Fibroblast of skin of right biceps (primary cell): ENCODE results near the gene SH3PXD2B.

ENCODE experiments used
- DNase-seq: peaks from one replicate; pipeline ENCODE4 v3.0.0-alpha.2; 2013

Gene SH3PXD2B

DNA sequence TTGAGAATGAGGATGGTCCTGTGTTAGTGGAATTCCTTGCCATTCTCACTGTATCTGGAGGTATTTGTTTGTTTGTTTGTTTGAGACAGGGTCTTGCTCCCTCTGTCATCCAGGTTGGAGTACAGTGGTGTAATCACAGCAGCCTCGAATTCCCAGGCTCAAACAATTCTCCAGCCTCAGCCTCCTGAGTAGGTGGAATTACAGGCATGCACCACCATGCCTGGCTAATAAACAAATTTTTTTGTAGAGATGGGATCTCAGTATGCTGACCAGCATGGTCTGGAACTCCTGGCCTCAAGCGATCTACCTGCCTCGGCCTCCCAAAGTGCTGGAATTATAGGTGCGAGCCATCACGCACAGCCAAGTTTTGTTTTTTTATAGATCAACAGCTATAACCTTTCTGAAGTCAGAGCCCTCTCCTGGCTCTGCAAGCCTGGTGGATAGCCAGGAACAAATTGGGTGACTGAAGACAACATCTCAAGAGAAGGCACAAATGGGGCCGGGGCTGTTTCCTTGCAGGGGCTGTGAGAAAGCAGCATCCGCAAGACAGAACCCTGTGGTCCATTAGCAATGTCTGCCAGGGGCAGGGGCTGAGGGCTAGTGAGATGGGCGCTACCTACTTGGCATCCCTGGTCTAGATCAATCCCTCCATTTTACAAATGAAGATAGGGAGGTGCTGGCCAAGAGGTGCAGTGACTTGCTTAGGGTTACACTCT, 18.8 kb downstream of the SH3PXD2B start:
- no peak for DNase-seq

DNA sequence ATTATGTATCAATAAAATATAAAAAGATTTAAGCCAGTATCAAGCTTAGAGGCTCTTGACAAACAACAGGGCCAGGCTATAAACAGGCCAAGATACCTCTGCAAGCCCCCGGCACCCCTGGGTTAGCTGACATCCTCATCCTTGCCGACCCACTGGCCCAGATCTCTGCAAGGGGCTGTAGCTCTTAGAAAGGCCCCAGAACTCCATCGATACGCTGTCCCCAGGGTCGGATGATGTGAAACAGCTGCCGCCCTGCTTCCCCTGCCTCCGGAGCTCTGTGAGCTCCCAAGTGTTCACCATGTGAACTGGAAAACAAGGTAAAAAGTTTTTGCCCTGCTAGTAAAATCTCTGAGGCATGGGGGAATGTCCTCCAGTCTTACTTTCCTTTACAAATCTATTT, 20.1 kb downstream of the SH3PXD2B start:
- DNase-seq: no peak

DNA sequence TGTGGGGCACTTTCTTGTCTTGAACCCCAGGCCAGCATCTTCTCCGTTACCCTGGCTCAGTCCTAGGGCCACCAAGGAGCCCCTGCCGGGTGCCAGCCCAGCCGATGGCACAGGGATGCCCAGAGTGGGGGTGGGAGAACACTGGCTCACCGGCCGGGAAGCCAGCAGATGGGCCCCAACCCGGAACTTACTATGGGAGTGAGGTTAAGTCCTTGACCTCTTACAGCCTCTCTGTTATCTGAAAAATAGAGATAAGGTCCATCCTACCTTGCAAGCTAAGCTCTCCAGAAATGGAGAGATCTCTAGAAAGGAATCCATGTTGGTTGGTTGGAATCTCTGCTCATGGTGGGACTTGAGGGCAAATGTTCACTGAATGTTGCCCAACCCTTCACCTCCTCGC, 20.8 kb downstream of the SH3PXD2B start:
- no peak for DNase-seq

DNA sequence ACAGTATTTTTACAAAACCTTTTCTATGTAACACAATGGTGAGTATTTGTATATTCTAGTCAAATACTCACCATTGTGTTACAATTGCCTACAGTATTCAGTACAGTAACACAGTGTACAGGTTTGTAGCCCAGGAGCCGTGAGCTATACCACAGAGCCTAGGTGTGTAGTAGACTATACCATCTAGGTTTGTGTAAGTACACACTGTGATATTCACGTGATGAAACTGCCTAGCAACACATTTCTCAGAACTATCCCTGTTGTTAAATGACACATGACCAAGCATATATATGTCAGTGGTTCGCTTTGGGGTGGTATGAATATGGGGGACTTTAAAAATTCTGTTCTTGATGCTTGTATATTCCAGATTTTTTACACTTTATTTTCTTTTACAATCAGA, 21.3 kb downstream of the SH3PXD2B start:
- DNase-seq: no peak

DNA sequence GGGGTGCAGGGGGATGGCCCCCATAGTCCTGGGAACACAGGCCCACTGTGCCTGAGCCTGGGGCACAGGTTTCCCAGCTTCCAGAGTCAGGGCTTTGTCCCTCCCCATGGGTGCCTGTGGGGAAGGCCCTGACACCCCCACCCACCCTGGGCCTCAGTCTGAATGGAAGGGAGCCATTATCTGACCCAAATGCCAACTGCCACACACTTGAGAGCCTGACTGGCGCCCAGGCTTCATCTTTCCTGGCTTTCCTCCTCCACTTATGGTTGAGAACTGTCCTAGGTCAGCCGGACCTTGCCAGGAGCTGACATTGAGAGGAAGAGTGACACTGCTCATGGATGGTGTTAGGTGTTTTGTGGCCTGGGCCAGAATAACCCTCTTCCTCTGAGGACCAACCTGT, 24.0 kb downstream of the SH3PXD2B start:
- DNase-seq: no peak

DNA sequence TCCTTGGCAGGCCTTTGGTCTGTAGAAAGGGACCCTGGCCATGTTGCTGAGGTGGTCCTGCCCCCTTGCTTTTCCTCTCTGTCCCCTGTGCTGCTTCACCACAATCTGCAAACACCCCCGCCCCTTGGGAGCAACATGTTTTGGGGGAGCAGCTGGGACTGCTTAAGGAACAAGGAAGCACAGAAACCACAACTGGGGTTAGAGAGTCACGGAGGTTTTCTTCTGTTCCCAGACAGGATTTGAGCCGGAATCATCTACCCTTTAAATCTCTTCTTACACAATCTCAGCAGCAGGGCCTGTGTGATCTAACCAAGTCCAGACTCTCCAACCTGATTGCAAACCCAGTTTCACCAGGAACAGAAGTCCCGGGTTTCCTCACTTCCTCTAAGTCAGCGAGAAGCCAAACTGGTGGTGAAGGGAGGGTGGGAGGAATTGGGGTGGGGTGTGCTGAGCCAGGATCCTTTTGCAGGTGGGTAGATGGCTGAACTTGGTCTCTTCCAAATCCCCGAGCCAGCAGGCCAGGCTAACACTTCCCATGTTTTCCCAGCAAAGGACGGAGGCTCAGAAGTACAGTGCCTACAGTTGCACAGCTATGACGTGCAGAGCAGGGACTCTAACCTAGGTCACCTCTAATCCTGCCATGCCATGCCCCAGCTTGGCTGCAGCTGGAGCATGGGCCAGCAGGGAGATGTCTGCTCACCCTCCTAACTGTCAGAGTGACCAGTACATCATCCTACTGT, 25.0 kb downstream of the SH3PXD2B start:
- peak; percentile 76 for DNase-seq

DNA sequence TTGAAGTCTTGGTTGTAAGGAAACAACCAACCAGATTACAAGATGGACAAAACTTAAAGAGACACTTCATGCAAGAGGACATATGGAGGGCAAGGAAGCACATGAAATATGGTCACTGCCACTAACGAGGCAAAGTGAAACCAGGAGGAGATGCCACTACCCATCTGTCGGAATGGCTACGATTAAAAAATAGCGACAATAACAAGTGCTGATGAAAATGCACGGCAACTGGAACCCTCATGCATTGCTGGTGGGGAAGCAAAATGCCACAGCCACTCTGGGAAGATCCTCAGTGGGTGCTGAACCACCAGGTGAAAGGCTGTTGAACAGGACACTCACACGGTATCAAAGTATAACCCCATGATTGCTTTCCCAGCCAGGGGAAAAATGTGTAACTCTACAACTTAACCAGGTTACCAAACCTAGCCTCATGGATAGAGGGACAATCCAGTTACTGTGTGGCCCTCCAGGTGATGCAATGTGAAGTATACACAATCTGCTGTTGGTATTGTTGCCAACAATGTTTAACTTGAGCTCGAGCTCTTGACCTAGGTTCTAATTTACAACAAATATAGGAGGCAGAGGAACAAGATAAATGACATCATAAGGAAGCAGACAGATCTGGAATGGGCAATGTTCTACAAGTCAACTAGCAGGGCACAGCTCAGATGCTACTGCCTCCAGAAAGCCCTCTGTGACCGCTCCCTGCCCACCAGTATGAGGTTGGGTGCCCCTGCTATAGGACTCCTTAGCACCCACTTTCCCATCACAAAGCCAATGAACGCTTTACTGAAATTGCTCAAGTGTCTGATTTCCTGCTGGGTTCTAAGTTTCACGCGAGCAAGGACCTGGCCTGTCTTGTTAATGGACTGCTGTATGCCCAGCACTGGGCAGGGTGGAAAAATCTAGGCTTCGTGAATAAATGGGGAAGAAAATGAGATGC, 25.8 kb downstream of the SH3PXD2B start:
- no peak for DNase-seq

DNA sequence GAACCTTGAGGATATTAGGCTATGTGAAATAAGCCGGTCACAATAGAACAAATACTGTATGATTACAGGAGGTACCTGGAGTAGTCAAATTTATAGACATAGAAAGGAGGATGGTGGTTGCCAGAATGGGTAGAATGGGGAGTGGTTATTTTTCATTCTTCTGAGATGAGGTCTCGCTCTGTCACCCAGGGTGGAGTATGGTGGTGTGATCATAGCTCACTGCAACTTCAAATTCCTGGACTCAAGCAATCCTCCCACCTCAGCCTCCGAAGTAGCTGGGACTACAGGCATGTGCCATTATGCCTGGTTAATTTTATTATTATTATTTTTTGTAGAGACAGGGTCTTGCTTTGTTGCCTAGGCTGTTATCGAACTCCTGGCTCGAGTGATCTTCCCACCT, 27.1 kb downstream of the SH3PXD2B start:
- no peak for DNase-seq

DNA sequence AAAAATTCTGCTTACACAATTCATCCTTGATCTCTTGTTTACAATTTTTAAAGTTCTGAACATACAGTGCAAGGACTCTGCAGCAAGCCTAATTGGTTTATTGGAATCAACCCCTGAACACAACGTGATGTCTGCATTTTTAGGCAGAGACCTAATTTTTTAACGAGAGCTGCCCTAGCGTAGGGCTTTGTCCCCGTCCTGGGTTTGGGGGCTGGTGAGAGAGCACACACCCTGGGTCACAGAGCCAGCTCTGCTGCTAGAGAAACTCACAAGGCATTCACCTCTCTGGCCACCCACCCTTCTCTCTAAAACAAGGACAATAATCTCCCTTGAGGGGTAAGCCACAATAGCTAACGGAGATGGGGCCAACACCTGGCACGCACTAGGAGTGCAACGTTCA, 28.2 kb downstream of the SH3PXD2B start:
- DNase-seq: no peak

DNA sequence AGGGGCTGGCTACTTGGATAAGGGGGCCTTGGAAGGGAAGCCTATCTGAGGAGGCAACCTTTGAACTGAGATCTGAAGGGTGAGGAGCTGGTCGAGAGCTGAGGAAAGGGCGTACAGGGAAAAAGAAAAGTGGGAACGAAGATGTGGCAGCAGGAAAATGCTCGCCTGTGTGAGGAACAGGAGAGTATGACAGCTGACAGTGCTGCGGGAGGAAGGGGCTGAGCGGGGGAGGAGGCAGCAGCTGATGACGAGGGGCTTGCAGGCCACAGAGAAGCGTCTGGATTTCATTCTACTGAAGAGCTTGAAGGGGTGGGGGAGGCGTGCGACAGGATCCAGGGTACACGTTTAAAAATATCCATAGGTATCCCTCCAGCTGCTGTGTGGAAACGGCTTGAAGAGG, 28.9 kb downstream of the SH3PXD2B start:
- DNase-seq: no peak

DNA sequence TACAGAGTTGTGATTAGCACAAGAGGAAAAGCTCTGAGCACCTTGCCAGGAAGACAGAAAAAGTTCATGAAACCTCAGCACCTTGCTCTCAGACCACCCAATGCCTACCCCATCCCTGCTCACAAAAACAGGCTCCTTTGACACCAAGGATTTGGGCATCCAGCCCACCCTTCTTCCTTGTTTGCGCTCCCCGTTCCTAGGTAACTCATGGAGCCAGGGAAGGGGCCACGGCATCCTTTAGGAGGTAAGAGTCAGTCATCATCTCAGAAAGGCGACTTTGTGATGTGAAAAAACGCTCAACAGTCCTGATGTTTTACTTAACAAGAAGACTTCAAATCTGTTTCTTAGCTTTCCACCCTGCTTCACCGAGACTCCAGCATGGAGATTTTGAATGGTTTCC, 29.5 kb downstream of the SH3PXD2B start:
- no peak for DNase-seq

DNA sequence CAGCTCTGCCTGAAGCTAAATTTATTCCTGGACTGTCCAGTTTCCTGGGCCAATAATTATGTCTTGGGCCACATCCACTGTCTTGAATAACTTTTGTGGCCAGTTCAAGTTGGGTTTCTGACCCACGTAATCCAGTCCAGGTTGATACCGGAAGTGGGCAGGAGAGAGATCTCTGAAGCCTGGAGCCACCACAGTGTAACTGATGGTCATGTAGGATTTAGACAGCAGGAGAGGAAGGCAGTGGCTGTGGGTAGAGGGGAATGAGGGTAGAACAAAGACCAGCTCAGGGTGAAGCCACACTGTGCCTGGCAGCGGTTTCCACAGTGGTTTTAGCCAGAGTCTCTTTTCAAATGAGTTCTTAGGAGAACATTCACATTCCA, 30.2 kb downstream of the SH3PXD2B start:
- no peak for DNase-seq

DNA sequence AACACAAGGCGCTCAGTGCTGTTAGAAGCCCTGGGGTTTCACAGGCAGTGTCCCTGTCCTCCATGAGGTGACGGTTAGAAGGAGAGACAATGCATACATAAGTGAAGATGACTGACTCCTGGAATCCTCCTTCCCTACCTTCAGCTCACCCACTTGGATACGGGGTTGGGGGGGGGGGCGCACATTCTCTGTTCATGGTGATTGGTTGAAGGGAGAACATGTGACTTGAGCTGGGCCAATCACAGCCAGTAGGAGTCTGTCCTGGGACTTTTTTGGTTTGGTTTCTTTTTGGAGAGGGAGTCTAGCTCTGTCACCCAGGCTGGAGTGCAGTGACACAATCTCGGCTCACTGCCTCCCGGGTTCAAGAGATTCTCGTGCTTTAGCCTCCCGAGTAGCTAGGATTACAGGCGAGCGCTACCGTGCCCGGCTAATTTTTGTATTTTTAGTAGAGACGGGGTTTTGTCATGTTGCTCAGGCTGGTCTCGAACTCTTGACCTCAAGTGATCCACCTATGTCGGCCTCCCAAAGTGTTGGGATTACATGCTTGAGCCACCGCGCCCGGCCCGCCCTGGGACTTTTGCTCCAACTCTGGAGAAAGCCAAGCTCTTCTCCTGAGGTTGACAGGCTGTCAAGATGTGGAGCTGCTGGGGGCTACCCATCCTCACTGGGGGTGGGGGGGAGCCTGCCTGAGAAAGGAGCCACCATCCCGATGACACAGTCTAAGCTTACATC, 30.8 kb downstream of the SH3PXD2B start:
- no peak for DNase-seq

DNA sequence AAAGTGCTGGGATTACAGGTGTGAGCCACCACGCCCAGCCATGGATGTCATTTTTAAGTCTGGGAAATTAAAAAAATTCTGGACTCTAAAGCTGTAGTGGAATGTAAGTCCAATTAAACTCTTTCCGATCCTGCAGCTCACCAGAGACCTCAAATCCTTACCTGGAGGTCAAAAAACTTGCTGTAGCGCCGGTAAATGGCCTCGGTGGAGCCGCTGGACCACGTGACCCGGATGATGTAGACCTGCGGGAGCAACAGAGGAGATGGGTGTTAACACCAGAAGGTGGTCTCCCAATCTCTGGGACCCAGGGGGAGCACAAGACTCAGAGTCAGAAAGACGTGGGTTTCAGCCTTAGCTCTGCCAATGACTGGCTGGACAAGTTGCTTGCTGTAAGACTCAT, 32.1 kb downstream of the SH3PXD2B start:
- DNase-seq: no peak

DNA sequence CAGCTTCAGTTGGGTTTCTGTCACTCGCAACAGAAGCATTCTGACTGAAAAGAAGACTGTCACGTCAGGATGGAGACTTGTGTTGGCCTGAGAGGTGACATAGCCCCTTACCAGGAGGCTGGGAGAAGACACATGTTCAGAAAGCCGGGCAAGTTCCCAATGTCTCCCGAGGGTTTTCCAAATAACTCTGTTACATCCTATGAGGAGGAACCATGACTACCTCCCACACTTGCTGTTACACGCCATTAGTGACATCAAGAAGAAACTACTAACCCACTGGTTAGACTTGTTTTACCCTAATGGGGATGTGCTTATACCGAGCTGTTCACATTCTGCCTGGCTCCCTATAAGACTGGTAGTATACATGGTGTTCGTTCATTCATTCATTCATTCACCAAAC, 33.3 kb downstream of the SH3PXD2B start:
- DNase-seq: no peak

DNA sequence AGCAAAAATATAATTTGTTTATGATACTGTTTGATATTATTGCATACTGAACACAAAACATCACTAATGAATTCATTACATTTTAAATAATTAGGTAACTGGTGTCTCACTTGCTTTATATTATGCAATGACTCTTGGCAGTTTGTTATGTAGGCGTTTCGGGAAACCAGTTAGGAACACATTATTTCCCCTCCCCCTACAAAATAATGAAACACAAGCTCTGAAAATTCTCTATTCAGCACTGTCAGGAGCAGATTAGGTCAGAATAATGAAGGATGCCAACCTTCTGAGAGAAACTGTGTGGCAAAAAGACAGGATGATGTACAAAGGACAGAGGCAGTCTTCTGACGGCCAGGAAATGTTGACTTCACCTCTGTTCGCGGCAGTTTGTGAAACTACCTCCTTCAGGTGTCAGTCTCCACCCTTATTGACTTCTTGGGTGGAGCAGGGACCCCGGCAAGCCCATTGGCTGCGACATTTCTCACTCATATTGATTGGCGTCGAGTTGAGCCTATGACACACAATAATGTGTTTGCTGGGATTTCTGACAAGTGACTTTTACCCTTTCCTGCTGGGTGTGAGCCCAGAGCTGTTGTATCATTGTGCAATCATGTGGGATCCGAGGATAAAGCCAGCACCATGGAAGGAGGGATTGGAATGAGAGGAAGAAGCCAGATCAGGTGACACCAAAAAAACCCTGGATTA, 33.9 kb downstream of the SH3PXD2B start:
- peak; percentile 98 for DNase-seq

DNA sequence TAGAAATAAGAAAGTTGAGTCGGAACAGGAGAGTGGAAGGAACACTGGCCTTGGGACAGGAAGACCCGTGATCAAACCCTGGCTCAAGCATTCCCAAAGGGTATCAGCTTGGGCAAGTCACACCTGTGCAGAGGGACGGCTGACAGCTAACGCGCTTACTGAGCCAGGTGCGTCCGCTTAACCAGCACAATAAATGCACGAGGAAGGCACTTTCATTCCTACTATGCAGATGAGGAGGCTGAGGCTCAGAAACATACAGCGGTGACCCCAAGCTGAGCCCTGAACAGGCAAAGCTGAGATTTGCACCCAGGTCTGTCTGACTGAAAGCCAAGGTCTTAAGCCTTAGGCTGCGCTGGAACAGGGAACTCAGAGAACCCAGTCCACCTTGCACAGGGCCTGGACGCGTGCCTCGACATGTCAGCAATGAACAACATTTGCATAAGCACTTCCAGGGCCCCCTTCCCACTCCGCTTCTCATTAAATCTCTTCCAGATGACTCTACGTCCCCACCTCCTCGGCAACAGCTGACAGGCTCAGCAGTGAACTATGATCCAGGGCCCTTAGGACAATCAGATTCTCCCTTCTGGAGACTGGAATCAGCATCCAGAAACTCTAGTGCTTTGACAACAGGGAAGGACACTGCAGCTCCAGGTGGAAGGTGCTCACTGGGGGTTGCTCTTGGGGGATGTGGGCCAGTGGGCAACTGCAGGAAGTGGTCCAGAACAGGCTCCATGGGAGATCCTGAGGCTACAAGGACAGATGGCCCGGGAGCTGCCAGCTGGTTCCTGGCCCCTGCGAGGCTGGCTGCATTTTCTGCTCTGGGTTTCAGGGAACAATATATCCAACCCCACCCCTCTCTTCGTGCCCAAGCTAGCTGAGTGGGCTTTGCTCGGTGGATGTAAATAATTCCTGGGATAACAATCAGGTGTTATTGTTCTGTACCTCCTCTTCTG, 35.2 kb downstream of the SH3PXD2B start:
- DNase-seq: no peak

DNA sequence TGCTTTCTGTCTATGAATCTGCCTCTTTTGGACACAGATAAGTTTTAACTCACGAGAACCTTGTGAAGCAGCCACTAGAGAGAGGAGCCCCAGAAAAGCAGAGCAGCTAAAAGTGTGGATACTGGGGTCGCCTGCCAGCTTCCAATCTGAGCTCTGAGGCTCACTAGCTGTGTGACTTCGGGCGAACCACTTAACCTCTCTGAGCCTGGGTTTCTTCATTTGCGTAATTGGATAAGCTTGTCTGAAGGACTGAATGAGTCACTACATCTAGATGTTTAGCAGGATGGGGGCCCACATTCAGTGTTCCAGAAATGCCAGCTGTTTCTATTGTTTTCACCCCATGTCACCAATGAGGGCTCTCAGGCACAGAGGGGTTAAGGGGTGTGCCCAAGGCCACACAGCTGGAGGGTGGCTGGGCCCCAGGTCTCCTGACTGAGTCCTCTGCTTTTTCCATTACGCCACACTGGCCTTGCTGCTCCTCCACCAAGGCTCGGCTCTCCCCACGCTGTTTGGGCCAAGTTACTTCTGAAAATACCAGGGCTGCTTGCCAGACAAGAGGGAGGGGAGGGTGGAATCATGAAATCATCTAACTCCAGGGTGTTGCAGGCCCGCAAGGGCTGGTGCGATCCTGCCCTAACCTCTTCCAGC, 36.2 kb downstream of the SH3PXD2B start:
- peak; percentile 97 for DNase-seq

DNA sequence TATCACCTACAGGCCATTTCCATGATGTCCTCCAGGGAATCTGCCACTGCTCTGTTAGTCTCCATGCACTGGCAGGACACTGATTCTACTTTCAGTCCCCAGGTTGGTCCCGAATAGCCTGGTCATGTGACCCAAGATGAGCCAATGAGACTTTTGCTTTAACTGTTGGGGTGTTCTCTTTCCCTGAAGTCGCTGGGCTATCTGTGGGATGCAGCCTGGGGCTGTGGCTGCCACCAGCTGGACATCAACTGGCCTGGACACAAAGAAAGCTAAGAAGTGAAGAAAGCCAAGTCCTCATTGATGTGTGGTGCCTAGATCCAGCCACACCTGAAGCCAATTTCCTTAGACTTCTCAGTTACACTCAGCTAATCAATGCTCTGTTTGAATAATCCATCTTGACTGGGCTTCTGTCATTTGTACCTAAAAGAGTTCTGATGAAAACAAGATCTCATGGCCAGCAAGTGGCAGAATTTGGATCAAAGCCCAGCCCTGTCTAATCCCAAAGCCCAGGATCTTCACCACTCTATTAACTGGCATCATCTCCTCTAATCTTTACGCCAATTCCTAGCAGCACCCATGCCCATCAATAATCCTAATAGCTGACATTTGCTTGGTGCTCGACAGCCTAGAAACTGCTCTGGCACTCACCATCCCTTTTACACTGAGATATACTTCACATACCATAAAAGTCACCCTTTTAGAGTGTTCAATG, 37.0 kb downstream of the SH3PXD2B start:
- no peak for DNase-seq
